WTC11 (cell line): Measurements from ENCODE around the gene VPS8. TPM values are rescaled to one million over a fixed set of nuclear protein-coding genes. Genes with fewer than 3 reads are reported as not detected.

Source experiments
- ATAC-seq: fragments of 200-7000 bp; cut with Tn5 transposase; 2 replicates; pipeline ENCODE4 v1.10.0; 2021; ENCODE audit warnings: mild to moderate bottlenecking, moderate library complexity
- CTCF ChIA-PET: fragments of 300-600 bp; sonication (Branson Sonifier 250); formaldehyde crosslinking; loops from one replicate; lab custom pipeline; 2021; ENCODE audit warnings: antibody characterized with exemption; lab: Charles Lee
- POLR2A ChIA-PET: fragments of 350-600 bp; sonication (Branson Sonifier 250); formaldehyde crosslinking; loops from one replicate; lab custom pipeline; 2021; ENCODE audit warnings: antibody characterized with exemption; lab: Charles Lee
- DNase-seq: peaks from one replicate; pipeline ENCODE4 v3.0.0; 2021; ENCODE audit warnings: low spot score
- H3K27ac Mint-ChIP-seq: 2 replicates; pipeline ENCODE4 v1.8.0; 2021; ENCODE audit warnings: mixed read lengths
- H3K27me3 Mint-ChIP-seq: 2 replicates; pipeline ENCODE4 v1.8.0; 2021; ENCODE audit warnings: low read depth, mild to moderate bottlenecking, moderate library complexity, mixed read lengths
- H3K36me3 Mint-ChIP-seq: 2 replicates; pipeline ENCODE4 v1.8.0; 2021; ENCODE audit warnings: mixed read lengths
- H3K4me1 Mint-ChIP-seq: 2 replicates; pipeline ENCODE4 v1.8.0; 2022; ENCODE audit warnings: mixed read lengths
- H3K4me3 Mint-ChIP-seq: 2 replicates; pipeline ENCODE4 v1.8.0; 2021; ENCODE audit warnings: mild to moderate bottlenecking, moderate library complexity, mixed read lengths
- H3K9me3 Mint-ChIP-seq: 2 replicates; pipeline ENCODE4 v1.8.0; 2021; ENCODE audit warnings: mixed read lengths
- ARID4B ChIP-seq: sonication (generic); formaldehyde crosslinking; IDR thresholded peaks from 2 replicates; pipeline ENCODE4 v1.8.0; 2023; ENCODE audit warnings: missing genetic modification reagents, mild to moderate bottlenecking, borderline replicate concordance
- E2F4 ChIP-seq: sonication (generic); formaldehyde crosslinking; IDR thresholded peaks from 2 replicates; pipeline ENCODE4 v1.8.1; 2022; ENCODE audit warnings: low read depth, mild to moderate bottlenecking, moderate library complexity, missing genetic modification reagents, borderline replicate concordance
- ELF4 ChIP-seq: sonication (generic); formaldehyde crosslinking; IDR thresholded peaks from 2 replicates; pipeline ENCODE4 v1.8.1; 2022; ENCODE audit warnings: low read depth, mild to moderate bottlenecking, moderate library complexity, missing genetic modification reagents
- EMX1 ChIP-seq: fragments of 250-450 bp; sonication (Bioruptor Pico); IDR thresholded peaks from 2 replicates; pipeline ENCODE4 v1.8.0; 2021; ENCODE audit warnings: mild to moderate bottlenecking
- JAZF1 ChIP-seq: fragments of 250-450 bp; sonication (Bioruptor Pico); IDR thresholded peaks from 2 replicates; pipeline ENCODE4 v1.9.0; 2021; ENCODE audit warnings: moderate library complexity, mild to moderate bottlenecking, inconsistent platforms
- MAX ChIP-seq: sonication (generic); formaldehyde crosslinking; IDR thresholded peaks from 2 replicates; pipeline ENCODE4 v1.8.0; 2022; ENCODE audit warnings: mild to moderate bottlenecking, missing genetic modification reagents
- MXD4 ChIP-seq: fragments of 250-450 bp; sonication (Bioruptor Pico); IDR thresholded peaks from 2 replicates; pipeline ENCODE4 v1.8.0; 2021; ENCODE audit warnings: mild to moderate bottlenecking, moderate library complexity, borderline replicate concordance
- NFE2L1 ChIP-seq: sonication (generic); formaldehyde crosslinking; IDR thresholded peaks from 2 replicates; pipeline ENCODE4 v1.8.1; 2023; ENCODE audit warnings: missing genetic modification reagents
- OVOL2 ChIP-seq: fragments of 250-450 bp; sonication (Bioruptor Pico); IDR thresholded peaks from 2 replicates; pipeline ENCODE4 v1.9.0; 2021; ENCODE audit warnings: mild to moderate bottlenecking, borderline replicate concordance
- PRRX2 ChIP-seq: fragments of 250-450 bp; sonication (Bioruptor Pico); IDR thresholded peaks from 2 replicates; pipeline ENCODE4 v1.8.0; 2021; ENCODE audit warnings: mild to moderate bottlenecking
- RORB ChIP-seq: fragments of 250-450 bp; sonication (Bioruptor Pico); IDR thresholded peaks from 2 replicates; pipeline ENCODE4 v1.9.0; 2021; ENCODE audit warnings: mild to moderate bottlenecking
- SP1 ChIP-seq: sonication (generic); formaldehyde crosslinking; conservative IDR thresholded peaks from 2 replicates; pipeline ENCODE4 v1.8.1; 2022; ENCODE audit warnings: missing genetic modification reagents
- ZBTB43 ChIP-seq: sonication (generic); formaldehyde crosslinking; IDR thresholded peaks from 2 replicates; pipeline ENCODE4 v1.8.1; 2023; ENCODE audit warnings: mild to moderate bottlenecking, missing genetic modification reagents
- ZMAT4 ChIP-seq: fragments of 250-450 bp; sonication (Bioruptor Pico); IDR thresholded peaks from 2 replicates; pipeline ENCODE4 v1.9.0; 2021; ENCODE audit warnings: mild to moderate bottlenecking
- ZNF281 ChIP-seq: sonication (generic); formaldehyde crosslinking; IDR thresholded peaks from 2 replicates; pipeline ENCODE4 v1.8.0; 2023; ENCODE audit warnings: mild to moderate bottlenecking, missing genetic modification reagents
- ZNF317 ChIP-seq: sonication (generic); formaldehyde crosslinking; IDR thresholded peaks from 2 replicates; pipeline ENCODE4 v1.8.1; 2023; ENCODE audit warnings: low read depth, mild to moderate bottlenecking, moderate library complexity, missing genetic modification reagents, borderline replicate concordance
- ZNF396 ChIP-seq: fragments of 250-450 bp; sonication (Bioruptor Pico); IDR thresholded peaks from 2 replicates; pipeline ENCODE4 v1.8.0; 2021; ENCODE audit warnings: mild to moderate bottlenecking, moderate library complexity, borderline replicate concordance
- ZNF425 ChIP-seq: fragments of 250-450 bp; sonication (Bioruptor Pico); conservative IDR thresholded peaks from 2 replicates; pipeline ENCODE4 v1.9.0; 2021; ENCODE audit warnings: mild to moderate bottlenecking
- ZNF532 ChIP-seq: fragments of 250-450 bp; sonication (Bioruptor Pico); IDR thresholded peaks from 2 replicates; pipeline ENCODE4 v1.9.0; 2021; ENCODE audit warnings: mild to moderate bottlenecking, borderline replicate concordance
- ZNF671 ChIP-seq: fragments of 250-450 bp; sonication (Bioruptor Pico); IDR thresholded peaks from 2 replicates; pipeline ENCODE4 v1.8.0; 2021; ENCODE audit warnings: mild to moderate bottlenecking
- total RNA-seq: library from RNA; stranded (reverse); gene quantifications from 3 replicates; pipeline ENCODE4 v1.2.3, GENCODE V29; 2021

The VPS8 gene
- total RNA-seq, 1 experiment from 2014 or later, result 44.9 TPM

- no peak for TF ChIP-seq EMX1
- TF ChIP-seq PRRX2, result no peak
- TF ChIP-seq ELF4 (CRISPR knock-in tag), result no peak
- no peak for TF ChIP-seq ZNF317 (CRISPR knock-in tag)
- no peak for TF ChIP-seq ARID4B
- no peak for TF ChIP-seq MAX (CRISPR knock-in tag)
- no peak for TF ChIP-seq JAZF1 (CRISPR knock-in tag)
- no peak for TF ChIP-seq E2F4
- no peak for TF ChIP-seq ZNF281 (CRISPR knock-in tag)
- TF ChIP-seq MXD4 (CRISPR knock-in tag), result no peak
- TF ChIP-seq ZNF425 (CRISPR knock-in tag), result no peak
- TF ChIP-seq SP1, result no peak
- TF ChIP-seq NFE2L1 (CRISPR knock-in tag), result no peak
- TF ChIP-seq ZNF396, result no peak
- no peak for TF ChIP-seq ZNF671 (CRISPR knock-in tag)
- no peak for TF ChIP-seq RORB (CRISPR knock-in tag)
- TF ChIP-seq ZBTB43 (CRISPR knock-in tag), result no peak
- TF ChIP-seq ZMAT4 (CRISPR knock-in tag), result no peak
- TF ChIP-seq ZNF532 (CRISPR knock-in tag), result no peak
- TF ChIP-seq OVOL2 (CRISPR knock-in tag), result no peak
- DNase-seq (no peak), ATAC-seq (peak; percentile 67)
- Mint-ChIP-seq H3K4me3 (no peak overlapping the region), H3K36me3 (peaks cover 47% of the 10 kb centered on the region), H3K27ac (no peak overlapping the region), H3K4me1 (no peaks in the 10 kb centered on the region), H3K9me3 (peaks cover 20% of the 10 kb centered on the region), H3K27me3 (no peaks in the 10 kb centered on the region; the same call in 1 of the 2 replicates)
- ChIA-PET POLR2A (no interaction called here), CTCF (interaction anchor here (1.5 to 1.6 kb wide), 2 partner anchors 18 to 217 kb away, joined by 3 to 6 read pairs; no protein-coding TSS in a partner anchor)
Measured at GRCh38 chr3:185052631-185053030, 240.7 kb downstream of the VPS8 start.
